GM18517 (cell line): ENCODE results near the gene CAPN15.
"Not testable (repeated sequence)": the region's sequence is repeated elsewhere in the genome, so short reads cannot be mapped to it uniquely, and the experiment has no call there.

Source experiments
- ATAC-seq: cut with Tn5 transposase; IDR thresholded peaks from one replicate; pipeline ENCODE4 v1.9.1; 2021; ENCODE audit warnings: mild to moderate bottlenecking, moderate library complexity; ENCODE audit not compliant: unreplicated experiment

Gene CAPN15

DNA sequence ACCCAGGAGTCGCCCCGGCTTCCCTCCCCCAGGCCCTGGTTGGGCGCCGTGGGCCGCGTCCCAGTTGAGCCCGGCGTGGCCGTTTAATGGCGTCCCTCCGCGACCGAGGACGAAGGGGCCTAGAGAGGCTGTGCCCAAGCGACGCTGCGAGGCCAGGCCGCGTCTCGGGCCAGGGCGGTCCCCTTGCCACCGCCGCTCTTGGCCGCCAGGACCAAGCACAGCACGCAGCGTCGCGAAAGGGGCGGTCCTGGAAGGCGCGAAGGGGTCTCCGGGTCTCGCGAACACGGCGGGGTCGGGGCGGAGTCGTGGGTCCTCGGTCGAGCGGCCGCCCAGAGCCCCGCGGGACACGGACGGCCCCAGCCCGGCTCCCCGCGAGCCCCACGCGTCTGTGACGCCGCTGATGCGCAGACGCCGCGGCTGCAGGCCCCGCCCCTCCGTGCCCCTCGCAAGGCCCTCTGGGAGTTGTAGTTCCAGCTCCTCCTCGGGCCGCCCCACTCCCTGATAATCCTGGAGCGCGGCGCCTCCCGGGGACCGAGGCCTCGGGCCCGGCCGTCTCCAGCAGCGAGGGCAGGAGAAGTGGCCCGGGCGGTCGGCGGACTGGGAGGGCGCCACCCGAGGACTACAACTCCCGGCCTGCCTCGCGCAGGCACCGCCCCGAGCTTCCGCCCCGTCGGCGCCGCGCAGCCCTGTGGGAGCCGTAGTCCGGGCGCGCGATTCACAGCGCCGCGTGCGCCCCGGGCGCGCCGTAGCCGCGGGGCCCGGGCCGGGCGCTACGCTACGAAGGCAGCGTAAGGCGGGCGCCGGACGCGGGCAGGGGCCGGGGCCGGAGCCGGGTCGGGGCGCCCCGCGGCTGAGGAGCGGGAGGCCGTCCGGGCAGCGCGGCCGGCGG, at the start of gene CAPN15:
Gene CAPN15 (plus strand): TSS at position 698 of the 889 bp plus-strand sequence. CDS start 19,127 bp downstream, outside the sequence.
- ATAC-seq: peak; percentile 67

DNA sequence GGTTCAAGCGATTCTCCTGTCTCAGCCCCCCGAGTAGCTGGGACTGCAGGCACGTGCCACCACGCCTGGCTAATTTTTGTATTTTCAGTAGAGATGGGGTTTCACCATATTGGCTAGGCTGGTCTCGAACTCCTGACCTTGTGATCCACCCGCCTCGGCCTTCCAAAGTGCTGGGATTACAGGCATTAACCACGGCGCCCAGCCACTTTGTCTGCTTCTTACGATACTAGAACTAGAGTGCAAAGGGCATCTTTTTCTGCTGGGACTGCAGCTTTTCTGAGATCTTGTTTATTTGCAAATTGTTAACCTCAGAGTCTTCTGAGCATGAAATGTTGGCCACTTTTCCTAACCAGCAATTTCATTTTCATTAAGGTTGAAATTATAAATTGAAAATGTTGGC, 49.2 kb upstream of the CAPN15 start:
- not testable (repeated sequence) for ATAC-seq

- ATAC-seq: no peak
Measured at GRCh38 chr16:482468-483185, 44.9 kb upstream of the CAPN15 start.

DNA sequence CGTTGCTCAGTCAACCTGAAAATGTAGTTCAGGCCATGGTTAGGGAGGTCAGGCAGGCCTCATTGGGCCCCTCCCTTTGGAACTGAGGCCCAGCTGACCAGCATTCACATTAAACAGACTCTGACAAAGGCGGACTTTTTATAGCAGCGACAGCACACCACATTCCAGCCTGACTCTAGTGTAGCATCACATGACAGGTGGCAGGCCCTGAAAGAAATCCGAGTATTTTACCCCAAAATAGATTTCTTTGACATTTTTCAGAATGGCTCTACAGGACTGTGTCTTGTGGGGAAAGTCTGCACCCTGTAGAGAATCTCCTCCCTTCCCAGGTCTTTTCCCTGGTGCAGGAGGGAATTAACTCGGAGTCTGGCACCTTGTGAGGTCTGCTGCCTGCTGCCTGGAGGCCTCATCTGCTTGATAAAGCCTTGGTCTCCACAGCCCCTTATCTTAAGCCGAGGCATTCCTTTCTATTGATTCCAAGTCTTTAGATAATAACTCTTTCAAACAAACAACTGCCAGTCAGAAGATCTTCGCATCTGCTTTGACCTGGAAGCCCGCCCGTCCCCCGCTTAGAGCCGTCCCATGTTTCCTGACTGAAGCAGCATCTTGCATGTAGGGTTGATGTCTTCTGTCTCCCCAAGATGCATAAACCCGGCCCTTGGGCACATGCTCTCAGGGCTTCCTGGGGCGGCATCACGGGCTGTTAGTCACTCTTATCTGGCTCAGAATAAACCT, 44.0 kb upstream of the CAPN15 start:
- no peak for ATAC-seq

DNA sequence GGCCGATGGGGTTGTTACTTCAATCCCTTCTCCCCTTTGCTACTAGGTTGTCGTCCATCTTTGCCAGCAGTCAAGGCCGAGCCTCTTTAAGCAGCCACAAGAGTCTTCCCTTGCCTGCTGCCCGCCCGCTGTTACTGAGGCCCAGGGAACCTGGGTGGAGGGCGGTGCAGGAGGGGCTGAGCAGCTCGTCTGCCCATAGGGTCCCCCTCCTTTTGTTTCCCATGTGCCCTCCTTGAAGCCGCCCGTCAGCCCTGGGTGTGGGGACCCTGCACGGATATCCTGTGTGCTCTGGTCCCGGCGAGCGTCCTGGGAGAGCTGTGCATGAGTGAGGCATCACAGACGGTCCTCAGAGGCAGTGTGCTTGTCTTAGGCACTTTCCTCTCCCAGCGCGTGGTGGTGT, 37.9 kb upstream of the CAPN15 start:
- no peak for ATAC-seq

- no peak for ATAC-seq
Measured at GRCh38 chr16:490768-491167, 36.7 kb upstream of the CAPN15 start.

DNA sequence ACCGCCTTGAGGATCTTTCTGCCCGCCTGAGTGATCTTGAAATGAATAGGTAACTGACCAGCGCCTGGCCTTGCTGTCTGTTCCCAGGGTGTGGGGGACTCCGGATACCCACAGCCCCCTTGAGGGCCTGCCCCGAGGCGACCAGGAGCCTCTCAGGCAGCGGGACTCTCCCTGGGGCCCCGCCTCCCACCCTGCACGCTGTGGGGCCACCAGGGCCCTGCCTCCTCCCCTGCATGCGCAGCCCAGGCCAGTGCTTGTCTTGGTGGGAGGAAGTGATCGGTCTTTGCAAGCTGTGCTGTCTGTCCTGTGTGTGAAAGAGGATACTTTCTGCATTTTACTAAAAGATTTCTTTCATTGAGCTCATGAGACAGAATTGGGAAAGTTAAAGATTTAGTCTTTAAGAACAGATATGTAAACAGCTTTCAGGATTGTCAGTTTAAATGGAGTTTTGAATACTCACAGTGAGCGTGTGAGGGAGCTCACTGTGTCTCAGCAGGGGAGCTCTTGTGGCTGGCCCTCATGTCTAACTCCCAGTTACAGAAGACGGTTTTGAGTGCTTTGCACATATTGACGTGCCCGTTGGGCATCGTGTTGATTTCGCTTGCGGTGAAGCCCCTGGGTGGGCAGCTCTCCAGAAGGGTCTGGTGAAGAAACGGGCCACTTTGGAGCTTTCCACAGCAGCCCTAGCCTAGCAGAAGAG, 36.1 kb upstream of the CAPN15 start:
- ATAC-seq: no peak

DNA sequence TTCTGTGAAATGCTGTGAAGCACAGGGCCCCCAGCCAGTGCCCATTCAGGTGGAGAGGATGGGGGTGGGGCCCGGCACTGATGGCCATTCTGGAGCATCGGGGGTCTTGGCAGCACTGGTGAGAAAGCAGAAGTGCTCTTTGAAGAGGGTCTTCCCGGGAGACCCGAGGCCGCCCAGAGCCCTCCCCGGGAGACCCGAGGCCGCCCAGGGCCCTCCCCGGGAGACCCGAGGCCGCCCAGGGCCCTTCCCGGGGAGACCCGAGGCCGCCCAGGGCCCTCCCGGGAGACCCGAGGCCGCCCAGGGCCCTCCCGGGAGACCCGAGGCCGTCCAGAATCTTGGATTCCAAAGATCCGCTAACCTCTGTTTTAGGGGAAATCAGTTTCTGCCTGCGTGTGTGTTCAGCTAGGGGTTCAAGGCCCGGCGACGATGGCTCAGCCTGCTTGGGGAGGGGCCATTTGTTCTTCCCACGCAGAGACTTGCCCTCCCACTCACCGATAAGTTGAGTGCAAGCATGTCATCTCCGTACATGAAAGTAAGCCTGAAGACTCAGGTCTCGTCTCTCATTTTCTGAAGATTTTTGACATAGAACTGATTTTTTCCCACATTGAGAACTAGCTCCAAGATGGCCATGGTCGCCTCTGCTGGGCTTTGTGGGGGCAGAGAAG, 35.2 kb upstream of the CAPN15 start:
- no peak for ATAC-seq

DNA sequence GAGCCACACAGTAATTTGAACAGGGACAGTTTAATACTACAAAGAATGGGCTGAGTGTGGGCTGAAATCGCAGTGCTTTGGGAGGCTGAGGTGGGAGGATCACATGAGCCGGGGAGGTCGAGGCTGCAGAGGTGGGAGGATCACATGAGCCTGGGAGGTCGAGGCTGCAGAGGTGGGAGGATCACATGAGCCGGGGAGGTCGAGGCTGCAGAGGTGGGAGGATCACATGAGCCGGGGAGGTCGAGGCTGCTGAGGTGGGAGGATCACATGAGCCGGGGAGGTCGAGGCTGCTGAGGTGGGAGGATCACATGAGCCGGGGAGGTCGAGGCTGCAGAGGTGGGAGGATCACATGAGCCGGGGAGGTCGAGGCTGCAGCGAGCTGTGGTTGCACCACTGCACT, 32.8 kb upstream of the CAPN15 start:
- not testable (repeated sequence) for ATAC-seq

DNA sequence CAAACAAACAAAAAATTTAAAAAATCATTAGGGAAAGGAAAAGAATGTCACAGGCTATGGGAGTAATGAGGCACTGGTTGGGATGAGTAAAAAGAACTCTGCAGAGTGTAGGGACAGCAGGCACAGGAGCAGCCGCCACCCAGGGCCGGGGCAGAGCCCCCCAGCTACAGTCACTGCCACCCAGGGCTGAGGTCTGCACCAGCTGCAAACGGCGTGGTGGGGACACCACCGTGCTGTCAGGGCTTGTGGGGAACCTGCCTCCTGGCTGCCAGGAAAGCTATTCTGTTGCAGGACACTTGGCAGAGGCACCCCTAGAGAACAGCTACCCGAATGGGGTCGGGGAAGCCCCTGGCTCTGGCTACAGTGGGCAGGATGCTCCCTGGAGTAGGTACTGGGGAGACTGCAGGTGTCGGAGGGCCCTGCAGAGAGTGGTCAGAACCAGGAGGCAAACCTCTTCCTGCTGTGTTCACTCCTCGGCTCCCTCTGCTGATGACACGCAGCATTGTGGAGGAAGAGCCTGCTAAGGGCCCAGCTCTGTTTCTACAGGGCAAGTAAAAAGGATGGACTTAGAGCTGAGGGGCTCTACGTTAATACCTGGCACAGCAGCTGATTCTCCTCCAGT, 32.3 kb upstream of the CAPN15 start:
- no peak for ATAC-seq

DNA sequence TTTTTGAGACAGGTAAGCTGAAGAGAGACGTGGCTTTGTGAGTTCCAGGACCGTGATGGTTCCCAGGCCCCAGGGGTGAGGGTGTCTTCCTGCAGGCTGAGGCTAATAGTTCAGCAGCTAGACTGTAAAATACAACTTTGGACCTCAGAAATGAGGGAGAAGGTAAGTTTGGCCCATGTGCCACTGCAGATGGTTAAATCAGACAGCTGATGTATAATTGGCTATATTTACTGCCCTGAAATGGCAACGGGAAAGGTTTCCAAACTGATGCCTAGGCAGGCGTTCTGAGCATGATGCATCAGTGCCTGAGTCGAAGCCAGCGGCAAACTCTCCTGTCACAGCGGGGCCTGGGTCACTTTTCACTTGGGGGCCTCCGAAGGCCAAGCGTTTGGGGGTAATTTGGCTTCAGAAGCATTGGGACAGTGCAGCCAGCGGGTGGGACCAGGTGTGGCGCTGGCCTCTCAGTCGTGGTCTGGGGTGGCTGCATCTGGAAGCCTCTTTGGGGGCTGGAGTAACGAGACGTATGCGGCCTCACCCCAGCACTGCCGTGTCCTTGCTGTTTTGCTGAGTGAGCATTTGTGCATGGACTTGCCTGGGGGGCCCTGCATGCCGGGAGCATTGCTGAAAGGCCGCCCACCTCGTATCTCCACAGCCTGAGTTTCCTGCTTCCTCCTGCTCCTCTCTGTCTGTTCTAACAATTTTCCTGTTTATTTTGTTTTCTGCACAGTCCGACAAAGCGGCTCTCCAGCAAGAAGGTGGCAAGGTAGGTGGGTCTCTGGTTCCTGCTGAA, 31.2 kb upstream of the CAPN15 start:
- no peak for ATAC-seq

DNA sequence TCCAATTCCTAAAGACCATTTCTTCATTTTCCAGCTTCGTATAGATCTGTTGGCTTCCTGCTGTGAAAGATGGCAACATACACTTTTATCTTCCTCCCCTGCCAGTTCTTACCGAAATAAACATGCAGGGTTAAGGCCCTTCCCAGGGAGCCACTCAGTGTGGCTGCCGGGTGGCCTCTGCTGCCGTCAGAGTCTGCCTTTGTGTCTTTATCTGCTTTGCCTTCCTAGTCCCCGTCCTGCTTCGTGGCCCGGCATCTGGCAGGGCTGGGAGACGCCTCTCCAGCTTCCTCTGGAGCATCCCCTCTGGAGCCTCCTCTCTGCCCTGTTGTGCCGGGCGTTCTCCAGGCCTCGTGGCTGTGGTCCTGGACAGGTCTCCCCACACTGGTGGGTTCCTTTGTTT, 30.3 kb upstream of the CAPN15 start:
- no peak for ATAC-seq

GRCh38 chr16:499924-500323, 27.6 kb upstream of the CAPN15 start:
- ATAC-seq: no peak

DNA sequence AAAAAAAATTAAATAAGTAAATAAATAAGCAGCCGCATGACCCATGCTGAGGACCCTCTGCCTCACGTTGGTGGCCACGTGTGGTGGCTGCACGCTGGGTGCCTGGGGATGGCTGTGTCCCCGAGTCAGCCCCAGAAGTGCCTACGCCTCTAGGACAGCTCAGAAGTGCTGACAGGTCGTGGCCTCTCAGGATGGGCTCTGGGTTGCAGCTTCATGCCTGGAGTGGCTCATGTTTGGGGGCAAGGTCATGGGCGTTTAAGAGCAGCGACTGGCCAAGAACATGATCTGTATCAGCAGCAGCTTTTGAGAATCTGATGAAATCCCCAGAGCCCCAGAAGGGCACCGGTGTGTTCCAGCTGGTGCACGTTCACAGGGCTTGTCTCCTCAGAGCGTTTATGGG, 26.8 kb upstream of the CAPN15 start:
- ATAC-seq: no peak

DNA sequence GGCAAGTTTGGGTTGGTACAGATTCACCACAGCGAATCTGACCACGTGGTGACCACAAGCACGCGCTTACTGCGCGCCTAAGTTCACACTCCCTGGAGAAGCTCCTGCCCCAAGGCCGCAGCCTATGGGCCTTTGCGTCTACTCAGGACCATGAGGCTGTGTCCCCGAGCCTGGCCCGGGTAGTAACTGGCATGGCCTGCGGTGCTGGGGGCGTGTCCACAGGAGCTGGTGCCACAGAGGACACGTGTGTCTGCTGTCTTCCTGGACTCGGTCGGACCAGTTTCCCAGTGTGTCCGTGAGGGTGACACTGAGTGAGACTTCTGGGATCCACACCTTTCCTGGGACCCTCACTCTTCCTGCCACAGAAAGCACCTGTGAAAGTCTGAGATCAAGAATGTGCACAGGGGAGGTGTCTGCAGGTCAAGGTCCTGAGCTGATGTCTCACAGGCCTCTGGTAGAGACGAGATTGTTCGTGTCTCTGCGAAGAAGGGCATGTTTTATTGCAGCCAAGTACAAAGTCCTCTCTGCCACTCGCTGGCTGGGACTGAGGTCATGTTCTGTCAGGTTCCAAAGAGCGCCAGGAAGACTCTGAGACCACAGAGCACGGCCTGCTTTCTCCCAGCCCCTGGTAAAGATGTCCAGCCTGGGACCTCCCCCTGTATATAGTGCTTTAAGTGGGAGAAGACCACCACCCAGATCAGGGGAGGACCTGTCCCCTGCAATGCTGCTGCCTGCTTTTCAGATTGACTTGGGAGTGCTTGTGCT, 25.2 kb upstream of the CAPN15 start:
- ATAC-seq: no peak

- ATAC-seq: no peak
Measured at GRCh38 chr16:503150-504071, 24.1 kb upstream of the CAPN15 start.
